Smooth muscle cell (in vitro differentiated cells): ENCODE results near the gene MEF2A. TPM values are rescaled to one million over a fixed set of nuclear protein-coding genes. Genes with fewer than 3 reads are reported as not detected.
"Not testable (repeated sequence)": the region's sequence is repeated elsewhere in the genome, so short reads cannot be mapped to it uniquely, and the experiment has no call there.

Experiments used
- DNase-seq: peaks from one replicate; lab custom pipeline; 2025; ENCODE audit not compliant: unreplicated experiment; lab: John Stamatoyannopoulos, UW
- H2AFZ ChIP-seq: fragments of 200-600 bp; sonication (generic); 2 replicates; pipeline ENCODE4 v1.6.0; 2016; ENCODE audit warnings: antibody characterized with exemption, low read depth, mild to moderate bottlenecking
- H3F3A ChIP-seq: fragments of 200-600 bp; sonication (generic); 2 replicates; pipeline ENCODE4 v1.6.0; 2017; ENCODE audit warnings: antibody characterized with exemption, low read depth
- H3K27ac ChIP-seq: fragments of 200-600 bp; sonication (generic); 2 replicates; pipeline ENCODE4 v1.5.1; 2016; ENCODE audit warnings: low read depth, mild to moderate bottlenecking
- H3K27me3 ChIP-seq: fragments of 200-600 bp; sonication (generic); 2 replicates; pipeline ENCODE4 v1.6.1; 2016; ENCODE audit warnings: low read depth, mild to moderate bottlenecking
- H3K36me3 ChIP-seq: fragments of 200-600 bp; sonication (generic); 2 replicates; pipeline ENCODE4 v1.5.1; 2016; ENCODE audit warnings: low read depth
- H3K4me1 ChIP-seq: fragments of 200-600 bp; sonication (generic); 2 replicates; pipeline ENCODE4 v1.5.1; 2016; ENCODE audit warnings: low read depth
- H3K4me2 ChIP-seq: fragments of 200-600 bp; sonication (generic); 2 replicates; pipeline ENCODE4 v1.6.0; 2016; ENCODE audit warnings: mild to moderate bottlenecking
- H3K4me3 ChIP-seq: fragments of 200-600 bp; sonication (generic); 2 replicates; pipeline ENCODE4 v1.5.1; 2016; ENCODE audit warnings: mild to moderate bottlenecking
- H3K79me2 ChIP-seq: fragments of 200-600 bp; sonication (generic); 2 replicates; pipeline ENCODE4 v1.6.0; 2016; ENCODE audit warnings: low read depth, mild to moderate bottlenecking
- H3K9ac ChIP-seq: fragments of 200-600 bp; sonication (generic); 2 replicates; pipeline ENCODE4 v1.6.0; 2016; ENCODE audit warnings: low read depth
- H3K9me3 ChIP-seq: fragments of 200-600 bp; sonication (generic); replicated peaks from 2 replicates; pipeline ENCODE4 v1.5.1; 2016; ENCODE audit warnings: low read depth
- H4K20me1 ChIP-seq: fragments of 200-600 bp; sonication (generic); 2 replicates; pipeline ENCODE4 v1.6.0; 2016; ENCODE audit warnings: low read depth
- WGBS: methylation state at CpG from one replicate; pipeline ENCODE4 v1.1.7; 2016; ENCODE audit warnings: low lambda C conversion rate; 5-methylcytosine and 5-hydroxymethylcytosine counted together
- polyA plus RNA-seq: library from polyadenylated mRNA; unstranded; fragments of >200 nt; fragmentation: Nextera tagmentation; extraction: Ambion mirVana; gene quantifications from 2 replicates; pipeline ENCODE4 v1.2.1, GENCODE V29; 2016
- total RNA-seq: library from RNA; depleted of rRNA; stranded (reverse); fragments of >200 nt; gene quantifications from 2 replicates; pipeline ENCODE4 v1.2.3, GENCODE V29; 2014
- TF ChIP-seq, protein P1 (sequence below): fragments of 200-600 bp; sonication (generic); IDR thresholded peaks from 2 replicates; pipeline ENCODE4 v1.5.1; 2017; ENCODE audit warnings: borderline replicate concordance, mild to moderate bottlenecking, antibody characterized with exemption; ENCODE audit not compliant: insufficient read depth, poor library complexity, severe bottlenecking

The MEF2A gene
- total and polyA plus RNA-seq, 2 experiments from 2014 or later = 12.3 to 75.8 TPM

DNA sequence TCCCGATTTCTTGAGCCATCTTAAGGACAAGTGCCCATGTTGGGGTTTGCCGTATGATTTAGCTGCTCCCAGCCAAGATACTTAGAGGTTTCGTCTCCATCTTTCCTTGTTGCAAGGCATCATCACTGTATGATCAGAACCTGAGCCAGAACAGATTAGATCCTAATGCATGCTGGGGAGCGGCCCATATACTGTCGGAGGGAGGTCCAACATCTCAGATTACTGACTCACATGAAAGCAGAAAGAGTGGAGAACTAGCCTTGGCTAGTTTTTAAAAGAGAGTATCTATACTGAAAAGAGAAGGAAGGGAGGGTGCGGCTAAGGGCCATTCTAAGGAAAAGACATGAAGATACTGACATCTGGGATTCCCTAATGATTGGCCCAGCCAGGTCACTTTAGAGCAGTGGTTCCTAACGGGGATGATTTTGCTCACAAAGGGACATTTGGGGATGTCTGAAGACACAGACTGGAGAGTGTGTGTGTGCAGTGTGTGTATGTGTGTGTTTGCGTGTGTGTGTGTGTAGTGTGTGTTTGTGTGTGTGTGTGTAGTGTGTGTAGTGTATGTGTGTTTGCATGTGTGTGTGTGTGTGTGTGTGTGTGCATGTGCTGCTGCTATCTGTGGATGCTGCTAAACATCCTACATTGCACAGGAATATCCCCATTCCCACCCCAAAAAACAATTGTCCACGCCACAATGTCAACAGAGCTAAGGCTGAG is 179.7 kb downstream of the MEF2A start:
- WGBS = 94% methylated on average over 9 of the region's 9 CpGs
- TF ChIP-seq, protein P1, sequence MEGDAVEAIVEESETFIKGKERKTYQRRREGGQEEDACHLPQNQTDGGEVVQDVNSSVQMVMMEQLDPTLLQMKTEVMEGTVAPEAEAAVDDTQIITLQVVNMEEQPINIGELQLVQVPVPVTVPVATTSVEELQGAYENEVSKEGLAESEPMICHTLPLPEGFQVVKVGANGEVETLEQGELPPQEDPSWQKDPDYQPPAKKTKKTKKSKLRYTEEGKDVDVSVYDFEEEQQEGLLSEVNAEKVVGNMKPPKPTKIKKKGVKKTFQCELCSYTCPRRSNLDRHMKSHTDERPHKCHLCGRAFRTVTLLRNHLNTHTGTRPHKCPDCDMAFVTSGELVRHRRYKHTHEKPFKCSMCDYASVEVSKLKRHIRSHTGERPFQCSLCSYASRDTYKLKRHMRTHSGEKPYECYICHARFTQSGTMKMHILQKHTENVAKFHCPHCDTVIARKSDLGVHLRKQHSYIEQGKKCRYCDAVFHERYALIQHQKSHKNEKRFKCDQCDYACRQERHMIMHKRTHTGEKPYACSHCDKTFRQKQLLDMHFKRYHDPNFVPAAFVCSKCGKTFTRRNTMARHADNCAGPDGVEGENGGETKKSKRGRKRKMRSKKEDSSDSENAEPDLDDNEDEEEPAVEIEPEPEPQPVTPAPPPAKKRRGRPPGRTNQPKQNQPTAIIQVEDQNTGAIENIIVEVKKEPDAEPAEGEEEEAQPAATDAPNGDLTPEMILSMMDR = no peak
- Histone ChIP-seq H3K9me3 (no peaks in the 10 kb centered on the region), H3K9ac (no peak overlapping the region), H3K27me3 (no peaks in the 10 kb centered on the region), H2AFZ (no peak overlapping the region), H3K4me2 (no peak overlapping the region), H3F3A (no peaks in the 10 kb centered on the region), H3K27ac (no peak overlapping the region), H3K36me3 (no peaks in the 10 kb centered on the region), H3K79me2 (no peaks in the 10 kb centered on the region), H4K20me1 (no peaks in the 10 kb centered on the region), H3K4me3 (no peak overlapping the region), H3K4me1 (no peaks in the 10 kb centered on the region)
- no peak for DNase-seq

DNA sequence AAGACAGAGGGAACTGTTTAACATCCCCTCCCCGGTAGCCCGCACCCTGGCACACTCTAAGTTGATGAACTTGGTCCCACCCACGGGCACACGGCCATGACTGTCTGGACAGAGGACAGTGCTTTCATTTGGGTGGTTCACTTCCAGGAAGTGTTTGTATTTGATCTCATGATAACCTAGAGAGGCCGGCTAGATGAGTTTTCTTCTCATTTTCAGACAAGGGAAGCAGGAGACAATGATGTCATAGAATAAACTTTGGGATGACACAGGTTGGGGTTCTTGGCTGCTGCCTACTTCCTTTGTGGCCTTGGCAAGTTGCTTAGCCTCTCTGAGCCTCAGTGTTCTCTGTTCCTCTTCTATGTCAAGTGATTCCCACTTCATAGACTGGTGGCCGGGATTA is 183.6 kb downstream of the MEF2A start:
- no peaks in the 10 kb centered on the region for H3K9me3 ChIP-seq
- 95% methylated on average over 6 of the region's 6 CpGs for WGBS

GRCh38 chr15:99750326-99750725 is 184.5 kb downstream of the MEF2A start:
- H3K27me3 ChIP-seq, H3K4me1 ChIP-seq, H3K9me3 ChIP-seq, H3K27ac ChIP-seq, H3K79me2 ChIP-seq, DNase-seq, H3K4me2 ChIP-seq, H4K20me1 ChIP-seq, H3K4me3 ChIP-seq, H3K36me3 ChIP-seq, H3K9ac ChIP-seq, H2AFZ ChIP-seq, H3F3A ChIP-seq: not testable (repeated sequence)
- 91% methylated on average over 11 of the region's 11 CpGs for WGBS

More for the DNA sequence above, 183.6 kb downstream of the MEF2A start:
- Histone ChIP-seq H3K27me3 (no peaks in the 10 kb centered on the region), H3K4me1 (peaks cover 4% of the 10 kb centered on the region), H2AFZ (no peak overlapping the region), H3K27ac (no peak overlapping the region), H3F3A (no peaks in the 10 kb centered on the region), H3K79me2 (no peaks in the 10 kb centered on the region), H4K20me1 (no peaks in the 10 kb centered on the region), H3K4me3 (no peak overlapping the region), H3K9ac (no peak overlapping the region), H3K4me2 (no peak overlapping the region), H3K36me3 (no peaks in the 10 kb centered on the region)
- TF ChIP-seq, protein P1 = no peak
- no peak for DNase-seq

DNA sequence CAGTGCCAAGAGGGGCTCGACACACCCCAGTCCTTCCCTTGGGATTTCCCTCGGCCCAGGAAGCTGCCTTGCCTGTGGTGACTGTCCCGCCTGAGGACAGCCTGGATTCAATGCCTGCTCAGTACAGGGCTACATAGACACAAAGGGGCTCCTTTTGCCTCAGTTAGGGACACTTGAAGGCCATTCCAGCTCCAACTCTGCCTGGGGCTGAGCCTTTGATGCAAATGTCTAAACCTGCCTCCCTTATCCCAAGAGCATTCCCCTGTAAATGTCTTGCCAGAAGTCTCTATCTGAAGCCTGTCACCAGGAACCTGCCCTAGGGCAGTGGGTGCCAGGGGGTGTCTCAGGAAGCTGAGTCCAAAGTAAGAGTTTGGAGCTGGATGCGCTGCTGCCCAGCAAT is 186.8 kb downstream of the MEF2A start:
- Histone ChIP-seq H3K4me2 (no peak overlapping the region), H3F3A (no peaks in the 10 kb centered on the region), H3K27ac (no peak overlapping the region), H3K4me1 (peaks cover 4% of the 10 kb centered on the region), H3K79me2 (no peaks in the 10 kb centered on the region), H2AFZ (no peak overlapping the region), H3K9me3 (no peaks in the 10 kb centered on the region), H3K36me3 (no peaks in the 10 kb centered on the region), H3K9ac (no peak overlapping the region), H3K4me3 (no peak overlapping the region), H3K27me3 (no peaks in the 10 kb centered on the region), H4K20me1 (no peaks in the 10 kb centered on the region)
- TF ChIP-seq, protein P1 = no peak
- WGBS = 75% methylated on average over 4 of the region's 4 CpGs
- no peak for DNase-seq
